Psoas muscle (tissue), 8 donors: ENCODE data around the gene NAXD. TPM values are rescaled to one million over a fixed set of nuclear protein-coding genes. Genes with fewer than 3 reads are reported as not detected.

Experiments used
- ATAC-seq, 4 donors: fragments of 200-7000 bp; cut with Tn5 transposase; one replicate each; pipeline ENCODE4 v1.9.1; 2020; ENCODE audit warnings: moderate library complexity in 3 of 4, mild to moderate bottlenecking in 2 of 4
- DNase-seq, 2 donors: peaks; one replicate each; pipeline ENCODE4 v3.0.0-alpha.2; 2020
- H3K27ac ChIP-seq: fragments of 200-600 bp; one replicate; pipeline ENCODE4 v1.8.0; 2022
- H3K27me3 ChIP-seq, 3 donors: fragments of 200-600 bp in 1 of 3; one replicate each; pipeline versions ENCODE4 v1.6.1 to v1.8.0; 2013 to 2022; ENCODE audit warnings: low read length in 2 of 3, mild to moderate bottlenecking in 2 of 3, moderate library complexity in 1 of 3; ENCODE audit not compliant: insufficient read depth in 3 of 3
- H3K36me3 ChIP-seq, 2 donors: fragments of 200-600 bp in 1 of 2; one replicate each; pipeline versions ENCODE4 v1.6.1 to v1.8.0; 2013 to 2022; ENCODE audit warnings: low read depth in 1 of 2, mild to moderate bottlenecking in 1 of 2, moderate library complexity in 1 of 2; ENCODE audit not compliant: insufficient read depth in 1 of 2
- H3K4me1 ChIP-seq: fragments of 200-600 bp; one replicate; pipeline ENCODE4 v1.8.0; 2022
- H3K4me3 ChIP-seq: fragments of 200-600 bp; one replicate; pipeline ENCODE4 v1.8.0; 2022; ENCODE audit warnings: mild to moderate bottlenecking
- H3K9me3 ChIP-seq: fragments of 200-600 bp; one replicate; pipeline ENCODE4 v1.8.0; 2022
- WGBS, 3 donors: extraction: QIAGEN DNeasy Blood & Tissue Kit; methylation state at CpG; one replicate each; pipeline versions ENCODE4 v1.1.6 to v1.1.7; 2013; 5-methylcytosine and 5-hydroxymethylcytosine counted together
- intact Hi-C, 2 donors: fragments of 100-400 bp; cut with DNase I; formaldehyde crosslinking; loops; one replicate each; pipeline versions ENCODE4 v1.11.0 to v1.14.2; 2022
- polyA plus RNA-seq, 3 donors: library from polyadenylated mRNA; stranded (reverse); fragments of 200-250 nt; gene quantifications; one replicate each; pipeline ENCODE4 v1.2.3, GENCODE V29; 2013
- total RNA-seq, 4 donors: library from RNA; stranded (reverse); fragmentation: NEBNext Ultra II Directional in 2 of 4; extraction: Animal tissue kit (Norgen Biotek cat#: 25700) in 2 of 4; gene quantifications; one replicate each; pipeline versions ENCODE4 v1.2.1 to v1.2.4, GENCODE V29; 2021 to 2023
- TF ChIP-seq, protein P1 (sequence below): fragments of 200-600 bp; IDR thresholded peaks from one replicate; pipeline ENCODE4 v1.8.0; 2022; ENCODE audit warnings: antibody characterized with exemption
- donor health status: healthy with polysubstance abuse.
- donor health status: DM: no; HTN: no; CAD: no; lungs with moderate emphysema.
- donor health status: Bipolar disorder and iron deficiency.
- donor health status: healthy.
- donor health status: DM: yes; HTN: yes; CAD: no.
- donor health status: DM: no; HTN: no; CAD: no.
- donor health status: DM: no; HTN: no; CAD: no.
- donor health status: DM: yes; HTN: yes; CAD: no.

The NAXD gene
- total and polyA plus RNA-seq, 7 donors = 26.0 to 59.2 (median 29.6) TPM

DNA sequence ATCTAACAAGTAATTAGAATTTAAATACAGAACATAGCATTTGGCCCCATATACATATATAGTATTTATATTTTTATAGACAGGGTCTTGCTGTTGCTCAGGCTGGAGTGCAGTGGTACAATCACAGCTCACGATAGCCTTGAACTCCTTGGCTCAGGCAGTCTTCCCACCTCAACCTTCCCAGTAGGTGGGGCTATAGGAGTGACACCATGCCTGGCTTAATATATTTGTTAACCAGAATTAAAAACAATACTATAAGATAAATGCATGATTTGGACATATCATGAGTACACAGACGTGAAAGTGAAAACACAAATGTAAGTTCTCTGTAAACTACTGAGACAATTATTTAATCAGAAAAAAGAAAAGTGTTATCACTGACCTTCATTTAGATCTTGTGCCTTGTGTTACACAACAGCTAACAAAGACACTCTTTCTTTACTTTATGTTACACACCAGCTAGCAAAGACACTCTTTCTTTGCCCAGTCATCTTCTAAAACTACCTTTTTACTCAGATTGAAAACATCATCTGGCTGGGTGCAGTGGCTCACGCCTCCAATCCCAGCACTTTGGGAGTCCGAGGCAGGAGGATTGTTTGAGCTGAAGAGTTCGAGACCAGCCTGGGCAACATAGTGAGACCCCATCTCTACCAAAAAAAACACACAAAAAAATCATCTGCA, 68.0 kb downstream of the NAXD start:
- no peak overlapping the region for H3K27ac ChIP-seq
- TF ChIP-seq, protein P1, sequence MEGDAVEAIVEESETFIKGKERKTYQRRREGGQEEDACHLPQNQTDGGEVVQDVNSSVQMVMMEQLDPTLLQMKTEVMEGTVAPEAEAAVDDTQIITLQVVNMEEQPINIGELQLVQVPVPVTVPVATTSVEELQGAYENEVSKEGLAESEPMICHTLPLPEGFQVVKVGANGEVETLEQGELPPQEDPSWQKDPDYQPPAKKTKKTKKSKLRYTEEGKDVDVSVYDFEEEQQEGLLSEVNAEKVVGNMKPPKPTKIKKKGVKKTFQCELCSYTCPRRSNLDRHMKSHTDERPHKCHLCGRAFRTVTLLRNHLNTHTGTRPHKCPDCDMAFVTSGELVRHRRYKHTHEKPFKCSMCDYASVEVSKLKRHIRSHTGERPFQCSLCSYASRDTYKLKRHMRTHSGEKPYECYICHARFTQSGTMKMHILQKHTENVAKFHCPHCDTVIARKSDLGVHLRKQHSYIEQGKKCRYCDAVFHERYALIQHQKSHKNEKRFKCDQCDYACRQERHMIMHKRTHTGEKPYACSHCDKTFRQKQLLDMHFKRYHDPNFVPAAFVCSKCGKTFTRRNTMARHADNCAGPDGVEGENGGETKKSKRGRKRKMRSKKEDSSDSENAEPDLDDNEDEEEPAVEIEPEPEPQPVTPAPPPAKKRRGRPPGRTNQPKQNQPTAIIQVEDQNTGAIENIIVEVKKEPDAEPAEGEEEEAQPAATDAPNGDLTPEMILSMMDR = peak; percentile 77
- H3K9me3 ChIP-seq = no peaks in the 10 kb centered on the region
- DNase-seq (no peak), ATAC-seq (peak; percentile 45 to 74 (median 67))
- peaks cover 10 to 92% of the 10 kb centered on the region in 2 donors for H3K36me3 ChIP-seq
- WGBS, 3 donors = 79 to 88% (median 80%) methylated on average over 5 of the region's 5 CpGs
- no peaks in the 10 kb centered on the region for H3K27me3 ChIP-seq
- H3K4me3 ChIP-seq = no peak overlapping the region
- H3K4me1 ChIP-seq = peaks cover 11% of the 10 kb centered on the region
- intact Hi-C loops = no loop called here

DNA sequence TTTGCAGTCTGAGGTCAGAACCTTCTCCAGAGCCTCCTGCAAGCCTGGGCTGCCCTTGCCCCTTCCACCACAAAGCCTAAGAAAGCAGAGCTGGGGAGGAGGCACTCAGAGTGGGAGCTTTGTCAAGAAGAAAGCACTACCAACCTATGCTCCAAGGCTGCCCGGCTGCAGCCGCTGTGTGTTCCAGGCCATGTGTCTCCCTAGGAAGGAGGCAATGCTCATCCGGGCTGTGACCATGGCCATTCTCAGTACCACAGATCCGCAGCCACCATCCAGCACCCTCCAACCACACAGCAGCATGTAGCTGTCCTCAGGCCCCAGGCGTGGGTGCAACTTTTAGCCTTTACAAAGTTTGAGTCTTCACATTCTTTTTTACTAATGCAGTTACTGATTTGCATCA, 68.6 kb downstream of the NAXD start:
- ATAC-seq (no peak), DNase-seq (no peak)
- no peaks in the 10 kb centered on the region for H3K27me3 ChIP-seq
- H3K36me3 ChIP-seq = peaks cover 10 to 90% of the 10 kb centered on the region in 2 donors
- no peak overlapping the region for H3K27ac ChIP-seq
- no peak overlapping the region for H3K4me3 ChIP-seq
- H3K4me1 ChIP-seq = peaks cover 11% of the 10 kb centered on the region
- H3K9me3 ChIP-seq = no peaks in the 10 kb centered on the region
- WGBS, 3 donors = 92 to 97% (median 92%) methylated on average over 5 of the region's 5 CpGs
- intact Hi-C loops = loop anchor here in 1 of 2 donors (2.0 kb wide), 1 partner anchor 135 kb away; no protein-coding TSS in a partner anchor
- TF ChIP-seq, protein P1 = no peak

DNA sequence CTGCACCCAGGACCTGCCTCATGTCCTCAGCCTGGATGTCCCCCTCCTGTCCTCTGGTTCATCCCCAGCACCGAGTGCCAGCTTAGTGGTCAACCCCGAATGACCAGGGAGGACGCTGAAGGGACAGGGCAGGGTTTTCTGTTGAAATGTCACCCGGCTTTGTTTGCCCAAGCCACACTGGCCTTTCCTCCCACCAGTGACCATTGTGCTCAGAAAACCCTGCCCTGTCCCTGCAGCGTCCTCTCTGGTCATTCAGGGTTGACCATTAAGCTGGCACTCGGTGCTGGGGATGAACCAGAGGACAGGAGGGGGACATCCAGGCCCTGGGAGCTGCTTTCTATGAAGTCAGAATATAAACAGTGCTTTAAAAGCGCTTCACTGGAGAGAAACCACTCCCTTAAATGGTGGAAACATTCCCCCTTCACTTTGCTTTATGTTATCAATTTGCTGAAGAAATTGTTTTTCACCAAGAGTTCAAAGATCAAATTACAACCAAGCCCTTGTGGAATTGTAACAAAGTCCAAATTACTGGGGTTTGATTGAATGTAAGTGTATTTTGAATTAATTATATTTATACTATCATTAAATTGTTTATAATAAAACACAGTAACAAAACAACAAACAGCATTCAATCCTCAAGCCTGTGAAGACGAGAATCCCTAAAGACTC, 69.2 kb downstream of the NAXD start:
- Histone ChIP-seq H3K4me3 (no peak overlapping the region), H3K27ac (no peak overlapping the region), H3K27me3 (no peaks in the 10 kb centered on the region), H3K36me3 (peaks cover 10 to 86% of the 10 kb centered on the region in 2 donors), H3K4me1 (peaks cover 11% of the 10 kb centered on the region), H3K9me3 (no peaks in the 10 kb centered on the region)
- intact Hi-C loops = loop anchor here in 1 of 2 donors (2.0 kb wide), 1 partner anchor 134 kb away; no protein-coding TSS in a partner anchor
- TF ChIP-seq, protein P1 = no peak
- ATAC-seq (no peak), DNase-seq (no peak)
- WGBS, 3 donors = 84 to 89% (median 88%) methylated on average over 8 of the region's 8 CpGs

GRCh38 chr13:110685305-110686020, 70.1 kb downstream of the NAXD start:
- no peak overlapping the region for H3K4me3 ChIP-seq
- intact Hi-C loops = loop anchor here in 1 of 2 donors (2.0 kb wide), 1 partner anchor 133 kb away; no protein-coding TSS in a partner anchor
- H3K9me3 ChIP-seq = no peaks in the 10 kb centered on the region
- no peak for ATAC-seq
- H3K4me1 ChIP-seq = peaks cover 14% of the 10 kb centered on the region
- no peak for DNase-seq
- H3K36me3 ChIP-seq = peaks cover 10 to 83% of the 10 kb centered on the region in 2 donors
- no peaks in the 10 kb centered on the region for H3K27me3 ChIP-seq
- TF ChIP-seq, protein P1 = no peak
- H3K27ac ChIP-seq = no peak overlapping the region
- 83 to 87% (median 86%) methylated on average over 11 of the region's 11 CpGs for WGBS, 3 donors
